GM12878 (cell line): Measurements from ENCODE around the gene ZNF366. TPM values are rescaled to one million over a fixed set of nuclear protein-coding genes. Genes with fewer than 3 reads are reported as not detected.

ENCODE experiments used
- ATAC-seq: fragments of 200-7000 bp; cut with Tn5 transposase; 3 replicates; pipeline ENCODE4 v1.9.1; 2020; ENCODE audit warnings: mild to moderate bottlenecking, moderate library complexity
- BruUV-seq: library from RNA; stranded (reverse); fragments of 400-500 nt; replicated peaks from 2 replicates; lab custom pipeline; 2021; lab: Mats Ljungman, UMichigan
- CTCF ChIA-PET: fragments of 300-600 bp; sonication (Branson Sonifier 250); formaldehyde crosslinking; extraction: SDS; loops from one replicate; lab custom pipeline; 2021; ENCODE audit warnings: inconsistent platforms; lab: Yijun Ruan, JAX
- POLR2A ChIA-PET: fragments of 350-600 bp; formaldehyde crosslinking; extraction: SDS; loops from one replicate; lab custom pipeline; 2021; ENCODE audit warnings: inconsistent platforms; lab: Charles Lee
- RAD21 ChIA-PET: fragments of 300-600 bp; sonication (Branson Sonifier 250); formaldehyde crosslinking; loops from one replicate; lab custom pipeline; 2023; ENCODE audit warnings: antibody characterized with exemption; ENCODE audit not compliant: unreplicated experiment; lab: Charles Lee
- SMC1A ChIA-PET: fragments of 300-600 bp; sonication (Branson Sonifier 250); formaldehyde crosslinking; loops from one replicate; lab custom pipeline; 2023; ENCODE audit not compliant: unreplicated experiment, uncharacterized antibody; lab: Charles Lee
- DNase-seq: peaks from one replicate; pipeline ENCODE4 v3.0.0-alpha.2; 2011; ENCODE audit warnings: low read depth, low spot score
- FAIRE-seq: peaks from 3 replicates; lab custom pipeline; 2011; peaks lifted over from hg19 to GRCh38; lab: Jason Lieb, UNC
- H2AFZ ChIP-seq: 2 replicates; pipeline ENCODE4 v1.6.0; 2011; ENCODE audit warnings: low read depth, low read length, control low read depth; ENCODE audit not compliant: control insufficient read depth
- H3K27ac ChIP-seq: 2 replicates; pipeline ENCODE4 v1.5.1; 2011; ENCODE audit warnings: control low read depth; ENCODE audit not compliant: control insufficient read depth, insufficient read depth
- H3K27me3 ChIP-seq, 2 experiments: replicated peaks in 1 of 2; 2 replicates each; pipeline versions ENCODE4 v1.6.0 to v1.6.1; 2011; ENCODE audit warnings: low read length in 1 of 2; ENCODE audit not compliant: control insufficient read depth in 2 of 2, insufficient read depth in 2 of 2
- H3K36me3 ChIP-seq, 2 experiments: 2 replicates each; pipeline ENCODE4 v1.5.1; 2011; ENCODE audit warnings: low read length in 1 of 2; ENCODE audit not compliant: control insufficient read depth in 2 of 2, insufficient read depth in 2 of 2
- H3K4me1 ChIP-seq: 2 replicates; pipeline ENCODE4 v1.6.1; 2011; ENCODE audit warnings: mild to moderate bottlenecking, low read length, moderate library complexity, mixed read lengths; ENCODE audit not compliant: control insufficient read depth, insufficient read depth
- H3K4me2 ChIP-seq: 2 replicates; pipeline ENCODE4 v1.6.0; 2011; ENCODE audit warnings: control low read depth; ENCODE audit not compliant: control insufficient read depth, insufficient read depth
- H3K4me3 ChIP-seq: fragments of 200-600 bp; sonication (generic); 2 replicates; pipeline ENCODE4 v1.5.1; 2016
- H3K79me2 ChIP-seq: 2 replicates; pipeline ENCODE4 v1.6.0; 2011; ENCODE audit warnings: low read length; ENCODE audit not compliant: control insufficient read depth, insufficient read depth
- H3K9ac ChIP-seq: 2 replicates; pipeline ENCODE4 v1.8.0; 2011; ENCODE audit warnings: low read length, control low read depth, mixed read lengths; ENCODE audit not compliant: control insufficient read depth, insufficient read depth
- H3K9me3 ChIP-seq: replicated peaks from 3 replicates; pipeline ENCODE4 v1.5.1; 2011; ENCODE audit warnings: mild to moderate bottlenecking, low read length; ENCODE audit not compliant: control insufficient read depth, insufficient read depth
- H4K20me1 ChIP-seq: 2 replicates; pipeline ENCODE4 v1.6.0; 2011; ENCODE audit not compliant: control insufficient read depth, insufficient read depth
- DPF2 ChIP-seq: fragments of 450-650 bp; IDR thresholded peaks from 2 replicates; pipeline ENCODE4 v1.6.1; 2017; ENCODE audit warnings: mild to moderate bottlenecking
- GATAD2B ChIP-seq: fragments of 450-650 bp; conservative IDR thresholded peaks from 2 replicates; pipeline ENCODE4 v1.6.1; 2017; ENCODE audit warnings: low read depth, mild to moderate bottlenecking, moderate library complexity
- IKZF2 ChIP-seq, 2 experiments: fragments of 450-650 bp; IDR thresholded peaks; 2 replicates each; pipeline ENCODE4 v1.6.1; 2017; ENCODE audit warnings: mild to moderate bottlenecking in 2 of 2, moderate library complexity in 2 of 2
- POLR2AphosphoS2 ChIP-seq: IDR thresholded peaks from 2 replicates; pipeline ENCODE4 v1.6.1; 2011; ENCODE audit warnings: low read depth, mild to moderate bottlenecking, low read length, improper control_type of control experiment, moderate library complexity
- SMARCA5 ChIP-seq: fragments of 450-650 bp; IDR thresholded peaks from 2 replicates; pipeline ENCODE4 v1.6.1; 2017; ENCODE audit warnings: mild to moderate bottlenecking
- SPI1 ChIP-seq: IDR thresholded peaks from 2 replicates; pipeline ENCODE4 v1.6.1; 2011; ENCODE audit warnings: low read depth, mild to moderate bottlenecking, low read length, moderate library complexity, borderline replicate concordance; ENCODE audit not compliant: insufficient read depth
- TARDBP ChIP-seq: IDR thresholded peaks from 2 replicates; pipeline ENCODE4 v1.6.1; 2016; ENCODE audit warnings: borderline replicate concordance
- ZBTB40 ChIP-seq: fragments of 450-650 bp; IDR thresholded peaks from 2 replicates; pipeline ENCODE4 v1.6.1; 2016; ENCODE audit warnings: mild to moderate bottlenecking, moderate library complexity, borderline replicate concordance
- ZNF24 ChIP-seq: fragments of 450-650 bp; IDR thresholded peaks from 2 replicates; pipeline ENCODE4 v1.6.1; 2017; ENCODE audit warnings: antibody characterized with exemption, mild to moderate bottlenecking
- WGBS: methylation state at CpG from one replicate; pipeline ENCODE4 v1.1.6; 2016; ENCODE audit warnings: low lambda C conversion rate; ENCODE audit not compliant: insufficient replicate concordance, insufficient coverage; ENCODE audit errors: missing lambda C conversion rate; 5-methylcytosine and 5-hydroxymethylcytosine counted together
- in situ Hi-C: fragments of 300-500 bp; cut with MboI; formaldehyde crosslinking; loops from 9 replicates; pipeline ENCODE4 v1.14.3; 2018; ENCODE audit warnings: mixed read lengths
- intact Hi-C: fragments of 100-400 bp; cut with micrococcal nuclease; formaldehyde crosslinking; loops from one replicate; pipeline ENCODE4 v1.14.2; 2022; ENCODE audit not compliant: unreplicated experiment
- polyA plus RNA-seq, 11 experiments: library from polyadenylated mRNA; depleted of rRNA in 4 of 11; unstranded in 6 of 11; stranded (reverse) in 5 of 11; fragments of >200 nt; fragmentation: Nextera tagmentation in 4 of 11; fragmentation: Illumina TruSeq in 1 of 11; extraction: Ambion mirVana in 4 of 11; extraction: Trizol in 1 of 11; gene quantifications; 1 replicate in 1 of 11; 2 replicates in 10 of 11; pipeline versions ENCODE4 v1.2.1 to v1.2.3, GENCODE V29; 2011 to 2016; ENCODE audit warnings: inconsistent platforms in 2 of 11, missing spikeins in 2 of 11, low read depth in 1 of 11
- total RNA-seq, 4 experiments: library from RNA; depleted of rRNA in 3 of 4; stranded (reverse); fragments of >200 nt in 3 of 4; fragmentation: Illumina TruSeq in 1 of 4; extraction: Trizol in 1 of 4; gene quantifications; 2 replicates each; pipeline versions ENCODE4 v1.2.1 to v1.2.3, GENCODE V29; 2013 to 2021
- TF ChIP-seq, protein P1 (sequence below): fragments of 150-350 bp; IDR thresholded peaks from 2 replicates; pipeline ENCODE4 v1.6.1; 2014; ENCODE audit warnings: mild to moderate bottlenecking, low read depth, low read length

Gene ZNF366
- total and polyA plus RNA-seq, 10 of the 15 experiments (the other 5 are each of a cell fraction or from before 2014, with no cell fraction given), result 0.01 to 0.18 (median 0.04) TPM; not detected in 6

DNA sequence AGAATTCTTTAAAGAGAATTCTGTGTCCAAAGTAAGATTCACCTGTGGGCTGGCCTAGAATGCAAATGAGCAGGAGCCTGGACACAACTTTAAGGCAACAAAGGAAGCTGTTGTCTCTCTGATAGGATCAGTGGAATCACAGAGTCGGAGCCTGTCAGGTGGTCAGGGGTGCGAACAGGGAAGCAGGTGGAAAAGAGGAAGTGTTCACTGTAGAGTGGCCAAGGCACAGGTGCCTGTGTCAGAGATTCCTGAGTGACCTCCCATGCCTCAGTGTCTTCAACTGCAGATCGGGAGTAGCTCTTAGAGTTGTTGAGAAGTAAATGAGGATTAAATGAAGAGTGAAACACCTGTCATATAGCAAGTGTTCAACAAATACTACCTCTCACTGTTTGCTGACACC lies 48.8 kb downstream of the ZNF366 start:
- in situ Hi-C loops (no loop called here), intact Hi-C loops (loop anchor here (2.0 kb wide), 1 partner anchor 18 kb away; no protein-coding TSS in a partner anchor)
- RAD21 ChIA-PET, result interaction anchor here (1.2 to 2.1 kb wide), 5 partner anchors 9 to 93 kb away, joined by 3 to 9 read pairs (median 3); no protein-coding TSS in a partner anchor
- Histone ChIP-seq H3K4me3 (no peak overlapping the region), H4K20me1 (no peaks in the 10 kb centered on the region), H3K9me3 (no peaks in the 10 kb centered on the region), H2AFZ (no peak overlapping the region), H3K4me2 (no peak overlapping the region), H3K27me3 (no peaks in the 10 kb centered on the region), H3K9ac (no peak overlapping the region), H3K36me3 (no peaks in the 10 kb centered on the region; a peak in 1 of 4 replicates), H3K4me1 (peaks cover 20% of the 10 kb centered on the region), H3K79me2 (no peaks in the 10 kb centered on the region), H3K27ac (no peak overlapping the region; the same call in 1 of the 2 replicates)
- ATAC-seq (peak; percentile 40), DNase-seq (no peak), FAIRE-seq (no peak)
- SMC1A ChIA-PET, result interaction anchor here (0.6 to 4.2 kb wide), 10 partner anchors 10 to 79 kb away, joined by 3 to 24 read pairs (median 6); no protein-coding TSS in a partner anchor
- POLR2A ChIA-PET, result interaction anchor here (1.8 to 2.1 kb wide), 2 partner anchors 13 to 15 kb away, joined by 4 read pairs; no protein-coding TSS in a partner anchor
- WGBS, result 64% methylated on average over 3 of the region's 3 CpGs
- TF ChIP-seq DPF2 (0 out of 2 replicates have a peak, but pooled peaks have one; percentile 15), POLR2AphosphoS2 (no peak), ZNF24 (no peak), IKZF2 (IDR thresholded peaks at IDR 0.05) (peak in 1 of 2 experiments; percentile 17; a peak in 1 of 4 replicates), SMARCA5 (0 out of 2 replicates have a peak, but pooled peaks have one; percentile 26), ZBTB40 (0 out of 2 replicates have a peak, but pooled peaks have one; percentile 18), TARDBP (no peak), SPI1 (peak; percentile 92; the same call in 1 of the 2 replicates), GATAD2B (no peak)
- TF ChIP-seq, protein P1, sequence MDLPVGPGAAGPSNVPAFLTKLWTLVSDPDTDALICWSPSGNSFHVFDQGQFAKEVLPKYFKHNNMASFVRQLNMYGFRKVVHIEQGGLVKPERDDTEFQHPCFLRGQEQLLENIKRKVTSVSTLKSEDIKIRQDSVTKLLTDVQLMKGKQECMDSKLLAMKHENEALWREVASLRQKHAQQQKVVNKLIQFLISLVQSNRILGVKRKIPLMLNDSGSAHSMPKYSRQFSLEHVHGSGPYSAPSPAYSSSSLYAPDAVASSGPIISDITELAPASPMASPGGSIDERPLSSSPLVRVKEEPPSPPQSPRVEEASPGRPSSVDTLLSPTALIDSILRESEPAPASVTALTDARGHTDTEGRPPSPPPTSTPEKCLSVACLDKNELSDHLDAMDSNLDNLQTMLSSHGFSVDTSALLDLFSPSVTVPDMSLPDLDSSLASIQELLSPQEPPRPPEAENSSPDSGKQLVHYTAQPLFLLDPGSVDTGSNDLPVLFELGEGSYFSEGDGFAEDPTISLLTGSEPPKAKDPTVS, result no peak
- CTCF ChIA-PET, result interaction anchor here (1.4 to 1.6 kb wide), 2 partner anchors 13 to 45 kb away, joined by 4 read pairs; no protein-coding TSS in a partner anchor
- BruUV-seq, result no TSS peak
